ENCODE data around the gene FUBP3. TPM values are rescaled to one million over a fixed set of nuclear protein-coding genes. Genes with fewer than 3 reads are reported as not detected.
"Not testable (repeated sequence)": the region's sequence is repeated elsewhere in the genome, so short reads cannot be mapped to it uniquely, and the experiment has no call there.

The FUBP3 gene
- total RNA-seq, 1 donor from 2014 or later, result 14.5 TPM

GRCh38 chr9:130677252-130677651 is 97.9 kb downstream of the FUBP3 start:
- Histone ChIP-seq H3K9me3 (no peaks in the 10 kb centered on the region), H3K4me3 (no peak overlapping the region), H3K27ac (no peak overlapping the region), H3K27me3 (no peaks in the 10 kb centered on the region), H3K4me1 (peaks cover 2 to 9% of the 10 kb centered on the region in 2 donors), H3K36me3 (no peaks in the 10 kb centered on the region)
- intact Hi-C loops (cut with DNase I), result no loop called here
- TF ChIP-seq CTCF (IDR thresholded peaks at IDR 0.05), result no peak
- DNase-seq (ENCODE audit: low spot score in 2 of 2), result no peak

- TF ChIP-seq CTCF (IDR thresholded peaks at IDR 0.05), result no peak
- H3K36me3 ChIP-seq, result no peaks in the 10 kb centered on the region
- H3K4me3 ChIP-seq, result peak overlapping the region; percentile 60 to 77
- intact Hi-C loops (cut with DNase I), result loop anchor here (10.0 kb wide), 1 partner anchor 1674 kb away; the partner anchor contains the start of gene SETX
- H3K4me1 ChIP-seq, result peaks cover 2 to 11% of the 10 kb centered on the region in 2 donors
- no peaks in the 10 kb centered on the region for H3K9me3 ChIP-seq
- H3K27ac ChIP-seq, result no peak overlapping the region
- peak; percentile 23 to 86 for DNase-seq (ENCODE audit: low spot score in 2 of 2)
- H3K27me3 ChIP-seq, result no peaks in the 10 kb centered on the region
Measured at GRCh38 chr9:130680836-130681768, 101.7 kb downstream of the FUBP3 start.

- peak overlapping the region; percentile 60 to 77 for H3K4me3 ChIP-seq
- H3K27ac ChIP-seq, result no peak overlapping the region
- intact Hi-C loops (cut with DNase I), result loop anchor here (1.0 to 10.0 kb wide), 2 partner anchors 221 to 1673 kb away; partner anchors contain the start of gene SETX
- no peaks in the 10 kb centered on the region for H3K36me3 ChIP-seq
- no peaks in the 10 kb centered on the region for H3K27me3 ChIP-seq
- no peak for TF ChIP-seq CTCF (IDR thresholded peaks at IDR 0.05)
- no peak for DNase-seq (ENCODE audit: low spot score in 2 of 2)
- H3K4me1 ChIP-seq, result peaks cover 2 to 11% of the 10 kb centered on the region in 2 donors
- H3K9me3 ChIP-seq, result no peaks in the 10 kb centered on the region
Measured at GRCh38 chr9:130681769-130682420, 102.5 kb downstream of the FUBP3 start.

DNA sequence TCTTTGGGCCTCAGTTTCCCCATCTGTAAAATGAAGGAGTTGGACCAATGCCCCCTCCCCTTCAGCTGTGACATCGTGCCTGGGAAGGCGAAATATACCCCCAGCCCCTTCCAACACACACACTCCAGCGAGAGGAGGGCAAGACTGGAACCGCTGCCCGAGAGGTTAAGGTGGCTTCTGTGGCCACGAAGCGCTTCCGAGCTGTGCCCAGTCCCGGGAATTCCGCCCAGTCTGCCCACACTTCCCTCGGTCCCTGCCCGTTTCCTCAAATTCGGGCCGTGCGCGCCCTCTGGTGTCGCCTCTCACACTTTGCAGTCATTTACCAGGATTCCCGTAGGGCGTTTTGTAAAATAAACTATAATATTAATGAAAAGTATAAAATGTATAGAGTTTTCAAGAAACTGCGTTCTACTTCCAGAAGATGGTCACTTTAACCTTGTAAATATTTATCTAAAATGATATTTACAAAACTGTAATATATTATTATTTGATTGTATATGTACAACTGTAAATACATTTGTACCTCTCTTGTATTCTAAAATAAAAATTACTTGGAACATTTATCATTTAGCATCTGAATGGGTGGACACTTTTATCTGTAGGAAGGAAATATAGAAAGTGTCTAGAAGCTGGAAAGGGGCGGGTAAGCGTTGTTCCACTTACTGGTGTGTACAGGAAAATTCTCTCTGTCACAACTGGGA is 103.2 kb downstream of the FUBP3 start:
- H3K27me3 ChIP-seq, result no peaks in the 10 kb centered on the region
- H3K4me1 ChIP-seq, result peaks cover 2 to 11% of the 10 kb centered on the region in 2 donors
- H3K9me3 ChIP-seq, result no peaks in the 10 kb centered on the region
- TF ChIP-seq CTCF (IDR thresholded peaks at IDR 0.05), result peak; percentile 76 to 83 (median 79)
- H3K27ac ChIP-seq, result no peak overlapping the region
- peak in 1 of 2 donors; percentile 86 for DNase-seq (ENCODE audit: low spot score in 2 of 2)
- intact Hi-C loops (cut with DNase I), result loop anchor here (1.0 to 10.0 kb wide), 2 partner anchors 221 to 1672 kb away; partner anchors contain the start of gene SETX
- no peaks in the 10 kb centered on the region for H3K36me3 ChIP-seq
- peak overlapping the region; percentile 60 to 77 for H3K4me3 ChIP-seq

DNA sequence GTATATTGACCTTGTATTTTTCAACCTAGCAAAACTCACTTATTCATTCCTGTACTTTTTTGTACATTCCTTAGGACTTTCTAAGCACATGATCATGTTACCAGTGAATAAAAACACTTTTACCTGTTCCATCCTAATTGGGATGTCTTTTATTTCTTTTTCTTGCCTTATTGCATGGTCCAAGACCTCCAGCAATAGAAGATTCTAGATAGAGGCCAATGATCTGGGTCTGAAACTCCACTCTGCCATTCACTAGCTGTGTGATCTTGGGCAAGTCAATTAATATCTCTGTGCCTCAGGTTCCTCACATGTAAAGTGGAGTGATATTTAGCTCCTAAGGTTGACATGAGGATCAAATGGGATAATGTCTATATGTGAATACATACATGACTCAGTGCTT is 105.7 kb downstream of the FUBP3 start:
- H3K4me1 ChIP-seq, result peaks cover 2 to 11% of the 10 kb centered on the region in 2 donors
- intact Hi-C loops (cut with DNase I), result loop anchor here (10.0 kb wide), 1 partner anchor 1670 kb away; the partner anchor contains the start of gene SETX
- no peak overlapping the region for H3K27ac ChIP-seq
- H3K9me3 ChIP-seq, result no peaks in the 10 kb centered on the region
- no peaks in the 10 kb centered on the region for H3K27me3 ChIP-seq
- no peak for TF ChIP-seq CTCF (IDR thresholded peaks at IDR 0.05)
- no peak for DNase-seq (ENCODE audit: low spot score in 2 of 2)
- H3K4me3 ChIP-seq, result no peak overlapping the region
- no peaks in the 10 kb centered on the region for H3K36me3 ChIP-seq

DNA sequence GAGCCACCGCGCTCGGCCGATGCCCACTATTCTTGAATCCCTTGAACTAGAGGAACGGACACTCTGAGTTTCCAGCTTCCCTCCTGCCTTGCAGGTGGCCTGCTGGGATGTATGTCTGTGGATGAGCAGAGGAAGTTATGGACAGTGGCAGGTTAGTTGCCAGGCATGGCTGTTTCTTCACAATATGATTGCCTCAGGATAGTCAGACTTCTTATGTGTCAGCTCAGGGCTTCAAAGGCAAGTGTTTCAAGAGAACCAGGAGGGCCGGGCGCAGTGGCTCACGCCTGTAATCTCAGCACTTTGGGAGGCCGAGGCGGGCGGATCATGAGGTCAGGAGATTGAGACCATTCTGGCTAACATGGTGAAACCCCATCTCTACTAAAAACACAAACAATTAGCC is 106.6 kb downstream of the FUBP3 start:
- H3K4me1 ChIP-seq; H3K9me3 ChIP-seq; H3K4me3 ChIP-seq; H3K27me3 ChIP-seq; H3K36me3 ChIP-seq; DNase-seq (ENCODE audit: low spot score in 2 of 2); H3K27ac ChIP-seq: not testable (repeated sequence)
- intact Hi-C loops (cut with DNase I), result loop anchor here (10.0 kb wide), 1 partner anchor 1669 kb away; the partner anchor contains the start of gene SETX

Measured in ascending aorta (tissue), 2 donors.